HG03565 (cell line): ENCODE data around the gene TMEM170B.
"Not testable (repeated sequence)": the region's sequence is repeated elsewhere in the genome, so short reads cannot be mapped to it uniquely, and the experiment has no call there.

Experiments used
- ATAC-seq: cut with Tn5 transposase; IDR thresholded peaks from one replicate; pipeline ENCODE4 v1.9.1; 2021; ENCODE audit warnings: mild to moderate bottlenecking, moderate library complexity; ENCODE audit not compliant: unreplicated experiment

TMEM170B gene

DNA sequence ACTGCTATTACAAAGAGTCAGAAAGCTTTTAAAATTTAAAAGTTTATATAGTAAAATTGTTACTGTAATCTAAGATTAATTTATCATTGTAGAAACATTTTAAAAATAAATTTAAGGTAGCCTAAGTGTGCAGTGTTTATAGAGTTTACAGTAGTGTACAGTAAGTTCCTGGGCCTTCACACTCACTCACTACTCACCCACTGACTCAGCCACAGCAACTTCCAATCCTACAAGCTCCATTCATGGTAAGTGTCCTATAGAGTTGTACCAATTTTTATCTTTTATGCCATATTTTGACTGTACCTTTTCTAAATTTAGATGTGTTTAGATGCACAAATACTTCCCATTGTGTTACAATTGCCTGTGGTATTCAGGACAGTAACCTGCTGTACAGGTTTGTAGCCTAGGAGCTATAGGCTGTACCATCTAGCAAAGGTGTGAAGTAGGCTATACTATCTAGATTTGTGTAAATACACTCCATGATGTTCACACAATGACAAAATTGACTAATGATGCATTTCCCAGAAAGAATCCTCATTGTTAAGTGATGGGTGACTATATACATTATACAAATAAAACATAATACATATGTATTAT, 10.2 kb upstream of the TMEM170B start:
- no peak for ATAC-seq

DNA sequence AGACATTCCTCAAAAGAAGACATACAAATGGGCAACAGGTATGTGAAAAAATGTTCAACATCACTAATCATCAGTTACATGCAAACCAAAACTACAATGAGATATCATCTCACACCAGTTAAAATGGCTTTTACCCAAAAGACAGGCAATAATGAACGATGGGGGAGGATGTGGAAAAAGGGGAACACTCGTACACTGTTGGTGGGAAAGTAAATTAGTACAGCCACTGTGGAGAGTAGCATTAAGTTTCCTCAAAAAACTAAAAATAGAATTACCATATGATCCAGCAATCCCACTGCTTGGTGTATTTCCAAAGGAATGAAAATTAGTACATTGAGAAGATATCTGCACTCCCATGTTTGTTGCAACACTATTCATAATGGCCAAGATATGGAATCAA, 8.6 kb upstream of the TMEM170B start:
- ATAC-seq, result no peak

DNA sequence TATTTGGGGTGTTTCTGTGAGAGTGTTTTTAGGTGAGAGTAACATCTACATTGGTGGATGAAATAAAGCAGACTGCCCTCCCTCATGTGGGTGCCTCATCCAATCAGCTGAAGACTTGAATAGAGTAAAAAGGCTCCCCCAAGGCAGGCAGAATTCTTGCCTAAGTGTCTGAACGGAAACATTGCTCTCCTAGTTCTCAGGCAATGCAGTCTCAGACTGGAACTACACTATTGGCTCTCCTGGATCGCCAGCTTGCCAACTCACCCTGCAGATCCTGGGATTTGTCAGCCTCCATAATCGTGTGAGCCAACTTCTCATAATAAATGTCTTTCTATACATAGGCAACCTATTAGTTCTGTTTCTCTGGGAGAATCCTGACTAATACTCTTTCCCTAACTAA, 5.5 kb upstream of the TMEM170B start:
- ATAC-seq, result no peak

- ATAC-seq, result no peak
Observed at GRCh38 chr6:11534561-11534960, 3.0 kb upstream of the TMEM170B start.

DNA sequence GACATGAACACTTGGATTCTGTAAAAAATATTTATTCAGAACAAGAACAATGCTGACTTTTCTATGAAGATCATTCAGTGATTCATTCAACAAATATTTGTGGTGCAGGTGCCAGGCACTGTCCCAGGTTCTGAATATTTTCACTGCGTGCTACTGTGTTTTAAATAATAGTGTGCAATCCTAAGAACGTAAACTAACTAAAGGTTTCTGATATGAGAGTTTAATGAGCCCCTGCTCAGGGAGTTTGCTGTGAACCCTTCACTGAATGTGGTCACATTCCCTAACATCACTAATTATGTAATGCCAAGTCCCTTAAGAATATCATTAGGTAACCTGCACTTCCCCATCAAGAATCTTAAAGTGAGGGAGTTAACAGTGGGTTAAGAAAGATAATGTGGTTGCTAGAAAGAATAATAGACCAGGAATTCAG, 1.7 kb upstream of the TMEM170B start:
- ATAC-seq, result no peak

- ATAC-seq, result no peak
Observed at GRCh38 chr6:11536795-11537194, 754 bp upstream of the TMEM170B start.

DNA sequence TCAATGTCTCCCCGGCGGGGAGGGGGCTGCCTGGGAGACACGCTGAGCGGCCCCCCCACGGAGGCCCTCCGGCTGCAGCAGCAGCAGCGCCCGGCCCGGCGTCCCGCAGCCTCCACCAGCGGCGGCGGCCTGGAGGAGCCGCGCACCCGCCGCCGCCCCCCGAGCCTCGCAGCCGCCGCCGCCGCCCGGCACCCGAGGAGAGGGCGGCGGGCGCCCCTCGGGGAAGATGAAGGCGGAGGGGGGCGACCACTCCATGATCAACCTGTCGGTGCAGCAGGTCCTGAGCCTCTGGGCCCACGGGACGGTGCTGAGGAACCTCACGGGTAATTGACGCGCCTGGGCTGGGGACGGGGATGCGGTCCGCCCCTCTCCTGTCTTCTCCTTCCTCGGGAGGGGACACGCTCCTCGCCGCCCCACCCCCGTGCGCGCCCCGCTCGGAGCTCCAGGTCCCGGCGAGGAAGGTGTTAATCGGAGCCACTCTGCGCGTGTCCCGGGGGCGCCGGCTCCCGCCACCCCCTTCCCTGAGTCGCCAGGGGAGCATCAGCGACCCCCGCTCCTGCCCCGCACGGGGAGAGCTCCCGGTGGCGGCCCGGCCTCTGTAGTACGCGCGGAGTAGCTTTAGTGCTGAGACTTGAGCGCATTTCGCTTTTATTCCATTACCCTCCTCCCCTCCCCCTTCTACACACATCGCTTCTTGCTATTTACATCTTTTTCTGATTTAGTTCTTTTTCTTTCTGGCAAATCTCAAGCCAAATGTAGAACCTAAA, 686 bp downstream of the TMEM170B start:
- ATAC-seq, result peak; percentile 12

GRCh38 chr6:11538819-11539468, 1.4 kb downstream of the TMEM170B start:
- ATAC-seq, result no peak

- no peak for ATAC-seq
Observed at GRCh38 chr6:11542863-11543262, 5.3 kb downstream of the TMEM170B start.

GRCh38 chr6:11543919-11544518, 6.5 kb downstream of the TMEM170B start:
- no peak for ATAC-seq

GRCh38 chr6:11547846-11548245, 10.3 kb downstream of the TMEM170B start:
- ATAC-seq, result not testable (repeated sequence)

DNA sequence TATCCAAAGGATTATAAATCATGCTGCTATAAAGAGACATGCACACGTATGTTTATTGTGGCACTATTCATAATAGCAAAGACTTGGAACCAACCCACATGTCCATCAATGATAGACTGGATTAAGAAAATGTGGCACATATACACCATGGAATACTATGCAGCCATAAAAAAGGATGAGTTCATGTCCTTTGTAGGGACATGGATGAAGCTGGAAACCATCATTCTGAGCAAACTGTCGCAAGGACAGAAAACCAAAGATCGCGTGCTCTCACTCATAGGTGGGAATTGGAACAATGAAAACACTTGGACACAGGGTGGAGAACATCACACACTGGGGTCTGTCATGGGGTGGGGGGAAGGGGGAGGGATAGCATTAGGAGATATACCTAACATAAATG, 11.0 kb downstream of the TMEM170B start:
- ATAC-seq, result not testable (repeated sequence)

DNA sequence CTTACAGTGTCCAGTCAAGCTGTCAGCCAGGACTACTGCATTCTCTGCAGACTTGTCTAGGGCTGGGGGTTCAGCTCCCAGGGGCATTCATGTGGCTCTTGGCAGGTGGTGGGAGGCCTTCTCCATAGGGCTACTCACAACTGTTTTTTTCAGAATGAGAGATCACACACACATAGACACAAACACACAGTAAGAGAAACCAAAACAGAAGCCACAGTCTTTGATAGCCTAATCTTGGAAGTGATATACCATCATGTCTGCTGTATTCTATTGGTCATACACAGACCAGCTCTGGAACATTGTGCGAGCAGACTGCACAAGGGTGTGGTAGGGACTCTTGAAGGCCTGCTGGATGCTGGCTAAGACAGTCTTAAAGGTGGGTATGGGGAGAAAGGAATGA, 13.5 kb downstream of the TMEM170B start:
- ATAC-seq, result no peak

DNA sequence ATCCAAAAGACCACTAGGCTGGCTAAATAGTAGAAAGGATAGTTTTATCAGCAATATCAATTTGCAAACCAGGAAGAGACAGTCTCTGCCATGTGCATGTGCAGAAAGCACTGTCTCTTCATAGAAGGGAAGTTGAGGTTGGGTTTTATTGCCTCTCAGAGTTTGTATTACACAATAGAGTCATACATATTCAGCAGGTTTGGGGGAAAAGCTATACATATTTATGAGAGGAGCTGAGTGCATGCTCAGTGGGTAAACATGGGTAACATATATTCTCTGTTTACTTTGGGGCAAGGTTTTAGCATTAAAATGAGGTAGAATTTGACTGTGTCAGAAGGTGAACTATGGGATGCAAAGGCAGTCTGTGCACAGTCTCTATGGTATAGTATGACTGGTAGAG, 14.9 kb downstream of the TMEM170B start:
- ATAC-seq, result no peak

DNA sequence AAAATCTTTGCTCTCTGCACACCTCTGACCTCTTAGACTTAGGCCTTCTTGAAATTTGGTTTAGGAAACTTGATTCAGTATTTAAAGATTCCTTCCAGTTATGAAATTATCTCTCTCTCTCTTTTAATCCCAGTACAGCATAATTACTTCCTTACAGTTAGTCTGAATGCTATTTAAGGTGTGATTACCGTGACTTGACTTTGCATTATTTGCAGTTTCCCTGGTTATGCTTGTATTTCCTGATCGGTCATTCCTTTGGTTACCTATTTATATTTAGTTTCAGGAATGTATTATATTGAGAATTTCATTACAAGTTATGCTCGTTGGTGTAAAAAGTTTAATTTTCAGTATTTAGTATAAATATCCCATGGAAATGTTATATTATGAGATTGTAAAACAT, 16.3 kb downstream of the TMEM170B start:
- no peak for ATAC-seq

DNA sequence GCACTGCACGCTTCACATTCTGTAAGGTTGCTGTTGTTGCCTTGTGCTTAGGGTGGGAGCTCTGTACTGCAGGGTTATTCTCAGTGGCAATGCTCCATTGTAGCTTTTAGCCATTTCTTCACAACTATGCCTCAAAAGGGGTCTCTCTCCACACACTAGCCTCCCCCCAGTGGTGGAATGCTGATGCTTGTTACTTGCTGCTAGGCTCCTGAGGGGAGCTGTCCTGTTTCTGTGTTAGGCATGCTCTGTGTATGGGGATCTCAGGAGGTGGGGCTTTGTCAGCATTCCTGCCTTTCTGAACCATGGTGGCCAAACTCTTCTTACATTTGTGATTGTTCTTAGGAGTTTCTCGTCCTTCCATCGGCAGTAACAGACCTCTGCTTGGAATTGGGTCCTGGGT, 18.8 kb downstream of the TMEM170B start:
- ATAC-seq, result no peak

- no peak for ATAC-seq
Observed at GRCh38 chr6:11563793-11564192, 26.2 kb downstream of the TMEM170B start.

DNA sequence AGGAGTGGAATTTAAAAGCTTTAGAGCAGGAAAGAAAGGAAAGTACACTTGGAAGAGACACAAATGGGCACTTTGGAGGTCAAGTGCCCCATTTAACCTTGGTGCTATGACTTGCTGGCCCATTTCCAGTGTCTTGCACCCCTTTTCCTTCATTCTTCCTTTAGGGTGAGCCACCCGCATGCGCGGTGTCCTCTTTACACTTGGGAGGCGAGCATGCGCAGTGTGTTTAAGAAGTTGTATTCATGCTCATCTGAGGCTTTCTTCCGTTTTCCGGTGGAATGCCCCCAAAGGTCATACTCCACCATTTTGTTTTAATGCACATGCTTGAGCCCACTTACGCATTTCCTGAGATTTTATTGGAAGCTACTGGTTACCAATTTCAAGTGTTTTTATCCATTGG, 29.1 kb downstream of the TMEM170B start:
- ATAC-seq, result no peak

DNA sequence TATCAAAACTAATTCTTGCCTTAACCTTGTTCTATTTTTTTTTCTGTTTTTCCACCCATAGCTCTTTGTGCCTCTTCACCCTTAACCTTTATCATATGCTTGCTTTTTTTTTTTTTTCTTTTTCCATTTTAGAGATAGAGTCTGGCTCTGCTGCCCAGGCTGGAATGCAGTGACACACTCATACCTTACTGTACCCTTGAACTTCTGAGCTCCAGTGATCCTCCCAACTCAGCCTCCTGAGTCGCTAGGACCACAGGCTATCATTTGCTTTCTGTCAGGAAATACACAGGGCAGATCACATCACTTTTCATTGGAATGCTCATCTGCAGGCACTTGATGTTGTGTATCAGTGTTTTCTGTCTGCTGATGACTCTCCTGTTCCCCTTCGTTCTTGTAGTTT, 33.5 kb downstream of the TMEM170B start:
- no peak for ATAC-seq

DNA sequence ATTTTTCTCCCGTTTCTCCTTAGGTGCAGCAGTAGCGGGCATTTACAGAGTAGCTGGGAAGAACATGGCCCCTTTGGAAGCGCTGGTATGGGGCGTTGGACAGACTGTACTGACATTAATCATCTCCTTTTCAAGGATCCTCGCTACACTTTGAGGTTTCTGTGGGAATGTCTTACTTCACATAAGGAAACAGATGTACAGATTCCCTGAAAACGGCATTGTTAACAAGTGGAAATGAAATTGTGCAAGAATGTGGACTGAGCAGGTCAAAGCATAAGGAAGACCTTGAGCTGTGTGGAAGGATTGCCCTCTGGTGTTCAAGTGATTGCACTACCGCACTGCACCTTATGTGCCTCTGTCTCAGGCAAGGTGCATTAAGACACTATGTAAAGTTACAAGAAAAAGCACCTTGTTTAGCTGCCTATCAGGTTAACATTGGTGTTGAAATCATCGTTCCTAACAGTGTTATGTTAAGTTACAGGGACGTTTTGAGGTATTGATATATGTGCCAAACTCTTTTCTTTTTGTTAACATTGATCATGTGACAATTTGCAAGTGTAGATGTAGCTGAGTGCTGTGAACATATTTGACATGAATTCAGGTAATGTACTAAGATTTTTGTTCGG, 38.0 kb downstream of the TMEM170B start:
- peak; percentile 97 for ATAC-seq

GRCh38 chr6:11580686-11581405, 43.3 kb downstream of the TMEM170B start:
- ATAC-seq, result no peak
